ENCODE data around the gene RNF26.

DNA sequence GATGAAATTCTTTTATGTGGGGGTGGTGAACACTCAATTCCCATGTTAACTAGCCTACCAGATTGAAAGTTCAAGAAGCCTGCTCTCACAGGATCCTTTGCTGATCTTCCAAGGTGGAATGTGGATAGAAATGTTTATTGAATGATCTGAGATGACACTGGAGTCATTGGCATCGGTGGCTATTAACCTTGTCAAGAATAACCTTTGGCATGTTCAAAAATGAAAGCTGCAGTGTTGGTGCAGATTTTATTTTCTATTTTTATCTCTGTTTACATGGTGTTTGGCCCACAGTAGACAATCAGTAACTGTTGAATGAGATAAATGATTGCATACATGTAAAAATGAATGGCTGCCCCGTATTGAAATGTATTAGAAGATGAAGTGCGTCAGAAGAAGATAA, 36.4 kb upstream of the RNF26 start:
- TF ChIP-seq, protein P1, sequence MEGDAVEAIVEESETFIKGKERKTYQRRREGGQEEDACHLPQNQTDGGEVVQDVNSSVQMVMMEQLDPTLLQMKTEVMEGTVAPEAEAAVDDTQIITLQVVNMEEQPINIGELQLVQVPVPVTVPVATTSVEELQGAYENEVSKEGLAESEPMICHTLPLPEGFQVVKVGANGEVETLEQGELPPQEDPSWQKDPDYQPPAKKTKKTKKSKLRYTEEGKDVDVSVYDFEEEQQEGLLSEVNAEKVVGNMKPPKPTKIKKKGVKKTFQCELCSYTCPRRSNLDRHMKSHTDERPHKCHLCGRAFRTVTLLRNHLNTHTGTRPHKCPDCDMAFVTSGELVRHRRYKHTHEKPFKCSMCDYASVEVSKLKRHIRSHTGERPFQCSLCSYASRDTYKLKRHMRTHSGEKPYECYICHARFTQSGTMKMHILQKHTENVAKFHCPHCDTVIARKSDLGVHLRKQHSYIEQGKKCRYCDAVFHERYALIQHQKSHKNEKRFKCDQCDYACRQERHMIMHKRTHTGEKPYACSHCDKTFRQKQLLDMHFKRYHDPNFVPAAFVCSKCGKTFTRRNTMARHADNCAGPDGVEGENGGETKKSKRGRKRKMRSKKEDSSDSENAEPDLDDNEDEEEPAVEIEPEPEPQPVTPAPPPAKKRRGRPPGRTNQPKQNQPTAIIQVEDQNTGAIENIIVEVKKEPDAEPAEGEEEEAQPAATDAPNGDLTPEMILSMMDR (IDR thresholded peaks at IDR 0.05) = no peak
- no peak for TF ChIP-seq SIN3A (IDR thresholded peaks at IDR 0.05; ENCODE audit: borderline replicate concordance, insufficient read depth, low read depth, low read length)

Measured in Panc1 (cell line).